Vagina (tissue), 2 donors: Measurements from ENCODE around the gene TRIM67. TPM values are rescaled to one million over a fixed set of nuclear protein-coding genes. Genes with fewer than 3 reads are reported as not detected.

Source experiments
- DNase-seq, 2 donors: peaks; one replicate each; pipeline ENCODE4 v3.0.0-alpha.2; 2017; ENCODE audit errors: extremely low spot score in 2 of 2
- H3K27ac ChIP-seq: fragments of 200-600 bp; sonication (generic); one replicate; pipeline ENCODE4 v1.5.1; 2019
- H3K27me3 ChIP-seq: fragments of 200-600 bp; sonication (generic); one replicate; pipeline ENCODE4 v1.5.1; 2019
- H3K36me3 ChIP-seq, 2 donors: fragments of 200-600 bp; sonication (generic); one replicate each; pipeline ENCODE4 v1.5.1; 2017 to 2019
- H3K4me1 ChIP-seq: fragments of 200-600 bp; sonication (generic); one replicate; pipeline ENCODE4 v1.5.1; 2019
- H3K4me3 ChIP-seq, 2 donors: fragments of 200-600 bp; sonication (generic); 1 replicate in 1 of 2; 2 replicates in 1 of 2; pipeline ENCODE4 v1.5.1; 2016 to 2019
- H3K9me3 ChIP-seq: fragments of 200-600 bp; sonication (generic); one replicate; pipeline ENCODE4 v1.5.1; 2019
- POLR2A ChIP-seq, 2 donors: fragments of 450-650 bp; IDR thresholded peaks; one replicate each; pipeline ENCODE4 v1.6.1; 2017; ENCODE audit warnings: antibody characterized with exemption in 2 of 2, mild to moderate bottlenecking in 2 of 2, moderate library complexity in 2 of 2
- POLR2AphosphoS5 ChIP-seq, 2 donors: sonication (generic); formaldehyde crosslinking; IDR thresholded peaks; one replicate each; pipeline ENCODE4 v1.9.0; 2017; ENCODE audit warnings: antibody characterized with exemption in 2 of 2, mild to moderate bottlenecking in 2 of 2, low read depth in 1 of 2; ENCODE audit not compliant: insufficient read depth in 1 of 2
- intact Hi-C: fragments of 100-400 bp; cut with DNase I; formaldehyde crosslinking; loops from one replicate; pipeline ENCODE4 v1.15.1; 2023
- total RNA-seq: library from RNA; depleted of rRNA; stranded (reverse); fragments of >200 nt; gene quantifications from one replicate; pipeline ENCODE4 v1.2.3, GENCODE V29; 2016
- TF ChIP-seq, protein P1 (sequence below), 3 experiments: fragments of 450-650 bp in 2 of 3; fragments of 200-600 bp in 1 of 3; sonication (generic) in 1 of 3; IDR thresholded peaks; one replicate each; pipeline ENCODE4 v1.5.1; 2017 to 2019; ENCODE audit warnings: antibody characterized with exemption in 3 of 3, mild to moderate bottlenecking in 2 of 3, moderate library complexity in 2 of 3

Gene TRIM67
- total RNA-seq, 1 donor from 2014 or later: not detected

DNA sequence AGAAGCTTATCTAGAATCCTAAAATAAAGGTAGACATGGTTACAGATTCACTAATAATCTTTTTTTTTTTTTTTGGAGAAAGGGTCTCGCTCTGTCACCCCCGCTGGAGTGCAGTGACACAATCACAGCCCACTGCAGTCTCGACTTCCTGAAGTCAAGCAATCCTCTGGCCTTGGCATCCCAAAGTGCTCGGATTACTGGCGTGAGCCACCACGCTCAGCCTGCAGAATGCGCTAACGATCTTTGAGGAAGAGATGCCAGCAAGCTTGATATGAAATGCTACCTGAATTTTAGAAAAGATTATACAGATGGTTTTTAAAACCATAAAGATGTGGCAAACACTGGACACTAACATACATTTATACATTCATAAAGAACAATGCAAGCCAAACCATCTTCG, 75.1 kb downstream of the TRIM67 start:
- no peak for DNase-seq
- no peaks in the 10 kb centered on the region for H3K27me3 ChIP-seq
- TF ChIP-seq, protein P1, sequence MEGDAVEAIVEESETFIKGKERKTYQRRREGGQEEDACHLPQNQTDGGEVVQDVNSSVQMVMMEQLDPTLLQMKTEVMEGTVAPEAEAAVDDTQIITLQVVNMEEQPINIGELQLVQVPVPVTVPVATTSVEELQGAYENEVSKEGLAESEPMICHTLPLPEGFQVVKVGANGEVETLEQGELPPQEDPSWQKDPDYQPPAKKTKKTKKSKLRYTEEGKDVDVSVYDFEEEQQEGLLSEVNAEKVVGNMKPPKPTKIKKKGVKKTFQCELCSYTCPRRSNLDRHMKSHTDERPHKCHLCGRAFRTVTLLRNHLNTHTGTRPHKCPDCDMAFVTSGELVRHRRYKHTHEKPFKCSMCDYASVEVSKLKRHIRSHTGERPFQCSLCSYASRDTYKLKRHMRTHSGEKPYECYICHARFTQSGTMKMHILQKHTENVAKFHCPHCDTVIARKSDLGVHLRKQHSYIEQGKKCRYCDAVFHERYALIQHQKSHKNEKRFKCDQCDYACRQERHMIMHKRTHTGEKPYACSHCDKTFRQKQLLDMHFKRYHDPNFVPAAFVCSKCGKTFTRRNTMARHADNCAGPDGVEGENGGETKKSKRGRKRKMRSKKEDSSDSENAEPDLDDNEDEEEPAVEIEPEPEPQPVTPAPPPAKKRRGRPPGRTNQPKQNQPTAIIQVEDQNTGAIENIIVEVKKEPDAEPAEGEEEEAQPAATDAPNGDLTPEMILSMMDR (IDR thresholded peaks at IDR 0.05): no peak
- TF ChIP-seq POLR2AphosphoS5 (IDR thresholded peaks at IDR 0.05; ENCODE audit: insufficient read depth in 1 of 2, low read depth in 1 of 2): no peak
- no peak for TF ChIP-seq POLR2A (IDR thresholded peaks at IDR 0.05)
- peaks cover 0 to 24% of the 10 kb centered on the region in 2 donors for H3K36me3 ChIP-seq
- no peaks in the 10 kb centered on the region for H3K9me3 ChIP-seq
- intact Hi-C loops: no loop called here
- no peak overlapping the region for H3K4me3 ChIP-seq
- peaks cover 13% of the 10 kb centered on the region for H3K4me1 ChIP-seq
- no peak overlapping the region for H3K27ac ChIP-seq

DNA sequence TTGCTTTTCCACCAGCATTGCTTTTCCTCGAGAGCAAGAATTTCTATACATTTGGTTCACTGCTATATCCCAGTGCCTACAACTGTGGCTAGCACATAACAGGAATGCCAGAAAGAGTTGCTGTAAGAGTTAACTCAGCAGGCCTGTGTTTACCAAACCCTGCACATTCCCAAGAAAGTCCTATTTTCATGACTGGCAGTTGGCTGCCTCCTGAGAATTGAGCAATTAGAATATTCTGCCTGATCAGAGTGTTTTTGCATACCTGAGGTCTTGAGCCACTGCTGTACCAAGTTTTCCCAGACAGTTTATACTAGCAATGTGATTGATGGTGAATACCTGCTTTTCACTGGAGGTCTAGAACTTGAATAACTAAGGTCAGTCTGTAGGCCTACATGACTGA, 76.4 kb downstream of the TRIM67 start:
- Histone ChIP-seq H3K27ac (no peak overlapping the region), H3K36me3 (peaks cover 0 to 24% of the 10 kb centered on the region in 2 donors), H3K4me3 (no peak overlapping the region), H3K27me3 (no peaks in the 10 kb centered on the region), H3K9me3 (no peaks in the 10 kb centered on the region), H3K4me1 (peaks cover 26% of the 10 kb centered on the region)
- DNase-seq: no peak
- intact Hi-C loops: no loop called here
- TF ChIP-seq POLR2AphosphoS5 (IDR thresholded peaks at IDR 0.05; ENCODE audit: insufficient read depth in 1 of 2, low read depth in 1 of 2) (no peak), POLR2A (IDR thresholded peaks at IDR 0.05) (no peak)
- TF ChIP-seq, protein P1 (IDR thresholded peaks at IDR 0.05): no peak

DNA sequence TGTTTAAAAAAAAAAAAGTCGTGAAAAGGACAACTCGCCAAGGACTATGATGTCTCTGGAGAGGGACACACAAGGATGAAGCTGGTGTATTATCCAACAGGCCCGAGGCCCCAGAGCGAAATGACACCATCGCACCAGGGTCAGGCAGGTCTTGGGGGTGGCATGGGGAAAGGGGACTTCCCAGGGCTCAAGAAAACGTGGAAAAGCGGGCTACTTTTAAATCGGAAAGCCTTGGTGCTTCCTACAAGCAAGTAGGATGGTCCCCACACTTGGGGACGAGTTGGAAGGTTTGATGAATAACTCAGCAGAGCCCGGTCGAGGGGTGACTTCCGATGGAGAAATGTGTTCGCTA, 78.6 kb downstream of the TRIM67 start:
- intact Hi-C loops: no loop called here
- TF ChIP-seq POLR2A (IDR thresholded peaks at IDR 0.05): no peak
- TF ChIP-seq, protein P1 (IDR thresholded peaks at IDR 0.05): no peak
- TF ChIP-seq POLR2AphosphoS5 (IDR thresholded peaks at IDR 0.05; ENCODE audit: insufficient read depth in 1 of 2, low read depth in 1 of 2): no peak
- H3K27me3 ChIP-seq: no peaks in the 10 kb centered on the region
- peak overlapping the region; percentile 71 to 84 for H3K4me3 ChIP-seq
- peak overlapping the region; percentile 79 for H3K27ac ChIP-seq
- no peak for DNase-seq
- peaks cover 43% of the 10 kb centered on the region for H3K4me1 ChIP-seq
- no peaks in the 10 kb centered on the region for H3K9me3 ChIP-seq
- H3K36me3 ChIP-seq: peaks cover 0 to 24% of the 10 kb centered on the region in 2 donors

DNA sequence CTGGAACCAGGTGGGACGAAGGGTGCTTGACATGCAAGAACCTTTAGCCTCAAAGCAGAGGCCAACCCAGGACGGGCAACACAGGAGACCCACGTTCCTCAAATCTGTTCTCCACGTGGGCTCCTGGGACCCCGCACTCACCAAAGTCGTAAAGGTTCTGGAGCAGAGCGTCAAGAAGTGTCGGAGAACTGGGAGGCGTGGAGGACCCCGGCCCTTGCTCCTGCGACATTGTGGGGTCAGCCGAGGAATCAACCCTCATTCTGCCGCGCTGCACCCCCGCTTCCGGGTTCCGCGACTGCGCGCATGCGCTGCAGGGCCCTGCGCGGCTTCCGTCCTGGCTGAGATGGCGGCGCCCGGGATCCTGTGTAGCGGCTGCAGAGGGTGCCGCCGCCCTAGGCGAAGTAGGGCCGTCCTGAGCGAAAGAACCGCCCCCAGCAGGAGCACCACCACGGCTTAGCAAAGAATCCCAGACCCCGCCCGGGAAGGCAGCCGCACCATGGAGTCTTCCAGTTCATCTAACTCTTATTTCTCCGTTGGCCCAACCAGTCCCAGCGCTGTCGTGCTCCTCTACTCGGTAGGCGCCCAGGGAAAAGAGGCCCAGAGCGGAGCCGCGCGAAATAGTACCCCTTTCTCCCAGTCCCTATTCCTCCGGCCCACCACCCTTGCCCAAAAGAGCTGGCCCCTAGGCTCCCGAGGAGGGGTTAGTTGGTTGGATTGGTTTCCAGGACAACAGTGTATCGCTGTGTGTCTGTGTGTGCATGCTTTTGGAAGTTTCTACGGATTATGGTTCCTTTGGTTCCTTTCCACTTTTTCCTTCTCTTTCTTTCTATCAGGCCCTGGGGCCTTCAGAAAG, 79.3 kb downstream of the TRIM67 start, which contains the start of gene GNPAT:
GNPAT (plus strand) TSS at position 330 of the 853 bp plus-strand sequence; CDS start at position 497, 167 bp downstream.
- H3K4me1 ChIP-seq: peaks cover 43% of the 10 kb centered on the region
- H3K36me3 ChIP-seq: peaks cover 0 to 24% of the 10 kb centered on the region in 2 donors
- no peak for DNase-seq
- H3K9me3 ChIP-seq: no peaks in the 10 kb centered on the region
- intact Hi-C loops: no loop called here
- peak within 1 kb of the TSS; percentile 71 to 84 for H3K4me3 ChIP-seq
- TF ChIP-seq POLR2AphosphoS5 (IDR thresholded peaks at IDR 0.05; ENCODE audit: insufficient read depth in 1 of 2, low read depth in 1 of 2) (peak; percentile 92 to 94), POLR2A (IDR thresholded peaks at IDR 0.05) (peak in 1 of 2 donors; percentile 83)
- TF ChIP-seq, protein P1 (IDR thresholded peaks at IDR 0.05): no peak
- H3K27ac ChIP-seq: peak within 1 kb of the TSS; percentile 79
- H3K27me3 ChIP-seq: no peaks in the 10 kb centered on the region

DNA sequence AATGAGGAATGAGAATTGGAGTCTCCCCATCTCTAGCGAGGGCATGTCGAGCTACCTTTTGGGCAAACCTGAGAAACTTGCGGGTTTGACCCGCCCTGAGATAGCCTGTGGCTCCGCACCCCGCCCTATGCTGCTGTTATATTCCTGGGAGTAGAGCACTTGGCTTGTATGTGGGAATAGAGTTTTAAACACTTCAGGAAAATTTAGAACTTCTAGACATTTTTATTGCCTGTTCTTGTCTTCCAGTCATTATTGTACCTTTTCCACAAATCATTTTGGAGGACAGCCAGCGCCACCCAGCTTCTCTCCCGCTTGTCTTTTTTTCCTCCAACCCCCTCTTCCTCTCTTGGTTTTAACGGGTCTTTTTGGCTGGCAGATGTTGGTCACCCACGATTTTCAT, 79.9 kb downstream of the TRIM67 start:
- H3K9me3 ChIP-seq: no peaks in the 10 kb centered on the region
- intact Hi-C loops: no loop called here
- no peak for DNase-seq
- H3K27ac ChIP-seq: peak overlapping the region; percentile 79
- TF ChIP-seq, protein P1 (IDR thresholded peaks at IDR 0.05): no peak
- TF ChIP-seq POLR2AphosphoS5 (IDR thresholded peaks at IDR 0.05; ENCODE audit: insufficient read depth in 1 of 2, low read depth in 1 of 2): no peak
- TF ChIP-seq POLR2A (IDR thresholded peaks at IDR 0.05): no peak
- H3K36me3 ChIP-seq: peaks cover 0 to 21% of the 10 kb centered on the region in 2 donors
- H3K27me3 ChIP-seq: no peaks in the 10 kb centered on the region
- peak overlapping the region; percentile 71 to 84 for H3K4me3 ChIP-seq
- peaks cover 43% of the 10 kb centered on the region for H3K4me1 ChIP-seq
